HuH-7 (cell line): ENCODE data around the gene NR6A1.

ENCODE experiments used
- DNase-seq: peaks from one replicate; pipeline ENCODE4 v3.0.0; 2011; ENCODE audit warnings: low spot score

NR6A1 gene

DNA sequence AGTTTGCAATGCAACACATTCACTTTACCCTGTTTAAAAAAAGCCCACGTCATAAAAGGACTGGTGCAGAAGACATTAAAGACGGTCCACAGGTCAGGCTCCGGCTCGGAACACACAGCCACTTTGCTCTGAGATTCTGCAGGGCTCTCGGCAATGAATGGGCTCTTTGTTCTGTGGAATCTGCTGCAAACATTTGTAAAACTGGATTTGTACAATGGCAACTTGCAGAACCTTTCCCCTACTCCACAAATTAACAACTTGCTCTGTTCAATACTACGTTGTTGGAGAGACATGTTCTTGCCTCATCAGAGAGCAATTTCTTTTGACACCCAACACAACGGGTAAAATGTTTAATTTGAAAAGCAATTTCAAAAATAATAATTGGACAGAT is 250.9 kb downstream of the NR6A1 start:
- DNase-seq, result peak; percentile 72

DNA sequence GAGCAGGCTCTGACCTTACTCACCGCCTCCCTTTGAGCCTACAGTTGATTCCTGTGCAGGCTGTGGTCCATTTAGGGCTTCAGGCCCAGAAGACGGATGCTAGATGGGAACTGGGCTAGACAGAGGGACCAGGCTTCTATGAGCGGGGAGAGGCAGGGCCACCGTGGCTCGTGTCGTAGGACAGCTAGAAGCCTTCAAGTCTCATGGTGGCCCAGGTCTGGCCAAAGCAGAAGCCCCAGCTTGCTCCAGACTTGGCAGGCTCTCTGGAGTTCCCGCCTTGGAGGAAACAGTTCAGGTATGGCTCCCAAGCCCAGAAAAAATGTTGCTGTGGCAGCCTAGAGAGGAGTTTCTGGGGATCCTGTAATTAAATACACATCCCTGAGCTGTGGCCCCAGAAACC is 253.0 kb downstream of the NR6A1 start:
- DNase-seq, result no peak

DNA sequence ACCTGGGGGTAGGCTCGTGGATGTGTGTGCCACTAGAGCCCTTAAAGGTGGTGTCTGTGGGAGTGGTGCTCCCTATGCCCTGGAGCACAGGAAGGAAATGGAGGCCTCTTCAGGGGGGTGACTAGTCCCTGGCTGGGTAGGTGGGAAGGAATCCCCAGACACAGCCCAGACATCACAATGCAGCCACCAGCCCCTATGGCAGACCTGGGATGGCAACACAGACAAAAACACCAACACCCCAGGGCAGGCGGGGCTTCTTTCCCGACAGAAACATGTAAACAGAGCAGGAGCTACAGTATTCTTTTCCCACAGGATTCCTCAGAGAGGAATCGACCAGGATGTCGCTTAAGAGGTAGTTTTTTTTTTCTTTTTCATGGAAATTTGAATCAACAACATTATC is 253.5 kb downstream of the NR6A1 start:
- DNase-seq, result no peak

DNA sequence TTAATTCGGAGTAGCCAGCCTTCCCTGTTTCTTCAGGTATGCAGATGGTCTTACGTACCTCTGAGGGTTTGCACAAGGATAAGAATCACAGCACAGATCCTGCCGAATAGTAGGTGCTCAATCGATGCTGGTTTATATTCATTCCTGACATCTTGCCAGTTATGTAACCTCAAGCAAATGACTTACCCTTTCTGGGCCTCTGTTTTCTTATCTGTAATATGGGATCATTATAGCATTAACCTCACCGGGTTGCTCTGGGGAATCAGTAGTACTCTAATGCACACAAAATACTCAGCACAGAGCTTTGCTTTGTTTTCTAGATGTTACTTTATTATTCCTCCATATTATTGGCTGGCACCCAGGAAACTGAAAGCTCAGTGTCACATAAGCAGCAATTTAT is 256.2 kb downstream of the NR6A1 start:
- DNase-seq, result no peak

DNA sequence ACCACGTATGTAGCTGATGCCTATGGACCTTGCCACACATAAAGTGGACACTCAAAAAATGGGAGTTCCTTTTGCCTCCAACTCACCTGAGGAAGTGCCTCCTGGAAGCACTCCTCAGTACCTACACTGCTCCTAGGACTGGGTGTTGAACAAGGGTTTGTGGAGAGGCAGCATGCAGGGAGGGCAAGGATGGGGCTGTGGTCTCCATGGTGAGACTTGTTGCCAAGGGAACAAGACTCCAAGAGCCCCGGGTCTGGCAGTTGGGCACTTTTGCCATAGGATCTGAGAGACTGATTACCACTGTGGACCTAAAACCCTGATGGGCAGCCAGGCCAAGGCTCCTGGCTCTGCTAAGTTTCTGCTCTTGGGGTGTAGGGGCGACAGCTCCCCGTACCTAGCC is 257.0 kb downstream of the NR6A1 start:
- DNase-seq, result no peak

DNA sequence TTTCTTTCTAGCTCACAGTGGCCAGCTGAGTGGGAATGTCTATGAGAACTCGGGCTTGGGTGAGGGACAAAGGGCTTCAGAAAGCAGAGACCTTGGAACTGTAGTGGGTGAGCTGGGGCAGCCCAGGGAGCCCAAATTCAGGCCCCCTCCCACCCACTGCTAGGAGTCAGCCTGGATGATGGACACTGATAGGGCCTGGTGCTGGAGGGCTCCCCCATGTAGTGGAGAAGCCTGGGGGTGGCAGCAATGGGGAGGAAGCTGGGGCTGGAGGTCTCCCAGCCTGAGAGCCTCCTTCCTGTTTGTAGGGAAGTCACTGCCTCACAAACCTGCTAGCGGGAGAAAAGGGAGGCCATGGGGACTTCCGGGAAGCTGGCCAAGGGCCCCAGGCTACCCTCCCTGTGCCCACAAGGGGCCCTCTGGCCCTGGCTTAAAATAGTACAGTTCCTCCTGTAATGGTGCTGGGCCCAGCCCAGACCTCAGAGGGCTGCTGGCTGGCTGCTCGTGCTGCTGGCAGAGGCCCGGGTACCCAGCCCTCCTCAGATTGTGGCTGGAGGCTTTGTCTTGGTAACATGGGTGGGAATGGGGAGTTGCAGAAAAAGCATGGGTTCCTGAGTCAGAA is 257.6 kb downstream of the NR6A1 start:
- no peak for DNase-seq

DNA sequence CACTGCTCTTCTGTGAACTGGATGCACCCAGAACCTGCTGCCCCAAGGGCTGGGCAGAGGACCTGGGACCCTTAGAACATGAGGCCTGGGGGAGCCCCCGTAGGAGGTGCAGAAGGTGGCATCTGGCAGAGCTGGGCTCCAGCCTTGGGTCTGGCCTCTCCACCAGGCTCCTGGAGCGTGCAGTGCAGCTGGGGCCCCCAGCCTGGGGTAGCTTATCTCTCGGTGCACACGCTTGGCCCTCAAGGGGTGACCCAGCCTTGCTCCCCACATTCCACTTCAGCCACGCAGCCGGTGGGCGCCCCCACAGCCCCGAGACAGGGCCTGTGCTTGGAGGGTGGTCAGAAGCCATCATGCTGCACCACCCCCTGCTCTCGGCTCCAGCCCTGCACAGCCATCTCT is 258.3 kb downstream of the NR6A1 start:
- no peak for DNase-seq

DNA sequence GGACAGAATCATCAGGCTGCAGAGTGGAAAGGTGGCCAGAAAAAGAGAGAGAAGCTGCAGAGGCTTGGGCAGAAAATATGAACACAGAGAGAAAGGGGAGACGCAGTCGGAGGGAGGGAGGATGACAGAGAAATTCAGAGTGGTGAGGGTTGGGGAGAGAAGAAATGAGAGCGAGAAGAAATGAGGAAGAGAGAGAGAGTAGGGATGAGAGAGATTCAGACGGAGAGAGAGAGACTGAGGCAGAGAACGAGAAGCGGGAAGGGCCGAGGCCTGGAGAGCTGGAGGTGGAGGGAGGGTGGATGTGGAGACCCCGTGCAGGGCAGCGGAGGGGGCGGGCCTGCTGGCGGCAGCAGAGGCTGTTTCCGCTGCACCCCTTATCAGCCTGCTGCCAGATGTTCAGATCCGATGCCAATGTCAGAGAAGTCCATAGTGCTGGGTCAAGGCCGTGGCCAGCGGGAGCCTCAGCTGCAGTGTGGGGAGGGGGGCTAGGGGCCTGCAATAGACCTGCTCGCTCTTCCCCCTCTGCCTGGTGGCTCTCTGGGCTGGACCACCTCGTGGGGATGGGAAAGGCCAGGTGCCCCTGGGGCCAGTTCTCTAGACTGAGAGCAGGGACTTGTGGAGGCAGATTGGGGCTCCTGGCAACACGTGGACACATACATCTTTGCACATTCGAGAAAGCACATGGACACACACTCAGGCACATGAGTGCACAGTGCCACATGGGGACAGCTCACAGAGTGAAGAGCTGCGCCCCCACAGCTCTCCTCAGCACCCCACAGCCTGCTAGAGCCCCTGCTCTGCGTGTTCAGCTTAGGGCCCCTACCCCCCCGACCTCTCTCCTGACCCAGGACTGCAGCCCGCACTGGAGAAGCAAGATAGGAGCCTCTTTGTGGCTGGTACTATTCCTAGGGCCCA is 259.0 kb downstream of the NR6A1 start:
- no peak for DNase-seq

DNA sequence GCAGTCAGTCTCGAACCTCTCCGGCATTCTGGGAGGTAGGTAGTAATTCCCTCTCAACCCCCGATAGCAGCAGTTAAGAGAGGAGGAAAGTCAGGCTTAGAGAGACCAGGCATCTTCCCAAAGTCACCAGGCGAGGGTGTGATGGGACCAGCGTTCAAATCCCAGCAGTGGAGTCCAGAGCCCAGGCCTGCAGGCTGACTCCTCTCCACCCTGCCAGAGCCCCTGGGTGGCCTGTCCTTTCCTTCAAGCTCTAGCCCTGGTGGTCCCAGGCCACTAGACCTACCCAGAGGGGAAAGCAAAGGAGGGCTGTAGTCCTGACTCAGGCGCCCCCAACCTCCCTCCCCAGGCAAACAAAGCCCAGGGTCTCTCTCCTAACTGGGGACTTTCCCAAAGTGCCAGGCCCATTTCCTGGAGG is 259.7 kb downstream of the NR6A1 start:
- DNase-seq, result peak; percentile 78

DNA sequence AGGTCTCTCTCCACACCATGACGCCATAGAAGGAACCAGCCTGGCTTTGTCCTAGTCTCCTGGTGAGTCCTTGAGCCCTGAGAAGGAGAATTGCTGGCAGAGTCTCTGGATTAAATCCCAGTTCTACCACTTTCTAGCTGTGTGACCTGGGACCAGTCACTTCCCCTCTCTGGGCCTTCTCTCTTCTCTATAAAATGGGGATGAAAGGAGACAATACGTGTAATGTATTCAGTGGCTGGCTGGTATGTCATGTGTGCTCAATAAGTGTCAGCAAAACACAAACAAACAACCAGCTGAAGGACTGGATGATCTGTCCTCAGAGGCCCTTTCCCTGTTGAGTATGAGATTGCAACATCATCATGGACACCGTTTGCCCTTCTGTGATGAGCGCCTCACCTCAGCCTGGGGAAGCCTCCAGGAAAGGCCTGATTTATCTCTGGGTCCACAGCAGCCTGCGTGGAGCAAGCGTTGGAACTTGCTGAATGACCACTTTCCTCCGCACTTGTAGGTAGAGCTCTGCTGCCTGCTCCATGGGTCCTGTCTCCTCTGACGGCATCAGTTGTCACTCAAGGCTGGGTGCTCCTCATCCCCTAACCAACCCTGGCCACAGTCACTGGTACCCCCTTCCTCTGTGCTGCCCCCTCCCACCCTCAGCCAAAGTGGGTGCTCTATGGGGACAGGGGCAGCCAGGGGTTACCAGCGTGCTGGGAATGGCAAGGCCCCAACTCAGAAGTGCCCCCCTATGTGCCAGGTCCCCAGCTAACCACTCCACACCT is 260.3 kb downstream of the NR6A1 start:
- peak; percentile 91 for DNase-seq

DNA sequence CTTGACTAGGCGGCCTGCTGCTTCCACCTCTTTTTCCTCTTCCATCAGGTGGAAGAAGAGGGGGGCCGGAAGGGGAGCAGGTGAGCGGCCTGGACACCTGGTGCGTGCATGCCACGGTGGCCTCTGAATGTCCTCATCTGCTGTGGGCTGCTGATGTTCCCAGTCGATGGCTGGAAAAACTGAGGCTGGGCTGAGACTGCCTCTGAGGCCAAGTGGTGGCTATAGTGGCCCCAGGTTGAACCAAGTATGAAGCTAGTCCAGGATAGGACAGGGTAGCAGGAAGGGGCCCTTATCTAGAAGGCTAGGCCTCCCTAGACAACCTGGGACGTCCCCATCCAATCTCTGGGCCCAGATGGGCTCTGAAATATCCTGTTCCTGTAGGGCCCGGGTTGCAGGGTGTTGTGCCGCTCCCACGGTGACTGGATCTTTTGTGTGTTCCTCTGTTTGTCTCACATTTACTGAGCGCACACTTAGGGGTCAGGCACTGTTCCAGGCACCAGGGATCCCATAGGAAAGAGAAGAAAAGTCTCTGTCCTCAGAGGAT is 263.2 kb downstream of the NR6A1 start:
- no peak for DNase-seq

DNA sequence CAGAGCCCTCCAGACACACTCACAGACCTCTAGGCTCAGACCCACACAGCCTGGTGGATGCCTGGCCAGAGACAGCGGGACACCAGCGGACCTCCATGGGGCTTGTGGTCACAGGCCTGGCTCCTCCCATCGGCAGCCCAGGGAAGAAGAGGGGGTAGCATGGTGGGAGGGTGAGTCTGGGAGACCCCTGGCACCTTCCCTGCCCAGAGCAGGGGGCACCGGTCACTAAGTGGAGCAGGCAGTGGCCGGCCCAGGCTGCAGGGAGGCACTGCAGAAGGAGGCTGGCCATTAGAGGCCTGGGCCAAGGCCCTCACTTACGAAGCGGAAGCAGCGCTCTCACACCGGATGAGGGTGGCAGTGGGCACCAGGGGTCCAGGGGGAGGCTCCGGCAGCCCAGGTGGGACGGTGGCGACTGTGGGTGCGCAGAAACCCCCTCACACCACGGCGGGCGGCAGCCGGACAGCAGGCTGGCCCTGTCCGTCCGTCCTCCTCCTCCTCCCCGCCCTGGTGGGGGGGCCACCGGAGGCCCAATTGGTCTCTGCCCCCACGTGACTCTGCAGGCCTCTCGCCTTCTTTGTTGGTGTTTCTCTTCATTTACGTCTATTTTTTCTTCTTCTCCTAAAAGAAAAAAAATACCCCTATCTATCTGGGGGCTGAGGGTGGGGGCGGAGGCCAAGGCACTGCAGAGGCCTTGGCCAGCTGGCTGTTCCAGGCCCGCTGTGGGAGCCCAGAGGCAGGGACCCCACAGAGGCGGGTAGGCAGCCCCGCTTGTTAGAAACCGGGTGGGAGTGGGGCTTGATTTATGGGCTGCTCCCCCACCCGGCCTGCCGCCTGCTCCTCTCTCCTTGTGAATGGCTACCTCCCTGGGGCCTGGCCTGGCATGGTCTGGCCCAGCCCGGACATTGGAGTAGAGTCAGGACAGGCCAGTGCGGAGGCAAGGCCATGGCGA is 263.9 kb downstream of the NR6A1 start, which contains the start of gene NR5A1:
TSS of gene NR5A1 (minus strand) at position 469 of the 949 bp plus-strand sequence. CDS start 4,004 bp downstream, outside the sequence.
- DNase-seq, result no peak

DNA sequence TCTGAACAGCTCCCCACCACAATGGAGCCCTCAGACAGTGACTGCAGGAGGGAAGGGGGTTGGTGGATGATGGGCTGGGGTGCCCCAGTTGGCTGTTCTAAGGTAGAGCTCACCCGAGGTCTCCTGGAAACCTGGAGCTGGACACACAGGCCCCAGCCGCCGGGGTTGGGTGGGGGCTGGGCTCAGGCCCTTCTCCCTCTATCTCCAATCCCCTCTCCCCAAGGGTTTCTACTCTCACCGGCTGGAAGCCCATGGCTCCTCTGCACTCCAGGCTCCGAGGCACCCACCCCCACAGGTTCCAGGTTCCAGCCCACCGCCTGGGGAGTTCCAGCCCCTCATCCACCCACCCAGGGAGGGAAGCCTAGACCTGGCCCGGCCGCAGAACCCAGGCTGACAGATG is 264.7 kb downstream of the NR6A1 start:
- DNase-seq, result no peak

DNA sequence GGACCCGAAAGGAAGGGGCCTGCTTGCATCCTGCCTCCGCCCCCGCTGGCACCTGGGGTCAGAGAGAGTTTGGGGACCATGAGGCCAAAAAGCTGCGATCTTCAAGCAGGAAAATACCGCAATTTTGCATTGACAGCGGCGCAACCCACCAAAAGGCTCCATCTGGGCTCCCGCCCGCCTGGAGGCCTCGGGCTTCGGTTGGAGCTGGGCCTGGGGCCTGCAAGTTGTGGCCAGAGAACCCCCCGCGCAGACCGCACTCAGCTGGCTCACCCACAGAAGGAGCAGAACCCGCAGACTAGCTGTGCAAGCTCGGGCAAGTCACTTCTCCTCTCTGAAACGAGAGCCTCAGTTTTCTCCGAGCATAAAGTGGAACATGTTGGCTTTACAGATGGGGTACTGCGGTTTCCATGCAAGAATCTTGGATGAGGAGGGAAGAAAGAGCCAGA is 265.2 kb downstream of the NR6A1 start:
- no peak for DNase-seq

DNA sequence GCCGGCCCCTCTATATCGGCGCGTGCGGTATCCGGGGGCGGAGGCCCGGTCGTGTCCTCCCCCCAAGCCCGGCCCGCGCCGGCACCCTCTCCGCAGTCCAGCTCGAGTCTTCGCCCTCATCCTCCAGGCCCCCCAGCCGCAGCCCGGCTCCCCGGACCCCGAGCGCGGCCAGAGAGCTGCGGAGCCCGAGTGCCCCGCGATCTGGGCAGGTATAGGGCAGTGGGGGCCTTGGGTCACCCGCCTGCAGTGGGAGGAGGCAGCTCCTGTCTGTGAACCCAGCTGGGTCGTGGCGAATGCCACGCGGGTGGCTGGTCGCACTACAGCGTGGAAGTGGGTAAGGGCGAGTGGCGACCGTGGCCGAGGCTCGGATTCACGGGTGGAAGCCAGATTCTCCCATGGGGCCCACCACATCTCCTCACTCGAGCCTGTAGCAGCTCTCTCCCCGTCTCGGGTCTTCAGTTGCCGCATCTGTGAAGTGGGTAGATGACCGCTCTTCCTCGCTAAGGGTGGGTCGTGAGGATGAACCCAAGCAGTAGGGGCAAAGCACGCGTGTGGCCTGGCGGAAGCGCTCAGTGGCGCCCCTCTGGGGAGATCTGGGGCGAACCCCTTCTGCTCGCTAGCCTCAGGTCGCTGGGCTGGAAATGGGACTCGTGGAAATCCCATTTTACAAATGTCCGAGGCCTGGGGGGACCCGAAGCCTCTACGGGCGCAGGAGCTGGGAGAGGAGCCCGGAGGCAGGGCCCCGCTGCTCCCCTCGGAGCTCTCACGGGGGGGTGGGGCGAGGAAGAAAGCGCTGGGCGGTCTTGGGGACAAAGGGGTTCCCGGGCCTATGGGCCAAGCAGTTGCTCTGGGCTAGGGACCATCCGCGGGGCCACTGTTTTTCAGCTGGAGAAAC is 265.9 kb downstream of the NR6A1 start:
- DNase-seq, result no peak

DNA sequence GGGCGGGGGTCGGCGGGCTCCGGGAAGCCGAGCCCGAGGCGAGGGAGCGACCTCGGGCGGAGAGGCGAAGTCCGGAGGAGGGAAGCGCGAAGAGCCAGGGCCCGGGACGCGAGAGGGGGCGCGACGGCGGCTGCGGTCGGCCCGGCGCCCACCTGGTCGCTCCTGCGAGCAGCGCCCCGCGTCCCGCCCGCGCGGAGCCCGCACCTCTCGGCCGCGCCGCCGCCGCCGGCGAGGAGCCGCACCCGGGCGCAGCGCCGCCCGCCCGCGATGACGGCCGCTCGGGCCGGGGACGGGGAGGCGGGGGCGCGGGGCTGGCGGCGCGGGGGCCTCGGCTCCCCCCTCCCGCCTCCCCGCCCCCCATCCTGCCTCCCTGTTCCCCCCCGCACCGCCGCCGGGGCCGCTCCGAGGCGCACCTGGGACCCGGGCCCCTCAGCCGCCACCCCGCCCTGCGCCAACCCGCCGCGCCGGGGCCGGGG is 266.5 kb downstream of the NR6A1 start:
- DNase-seq, result no peak

DNA sequence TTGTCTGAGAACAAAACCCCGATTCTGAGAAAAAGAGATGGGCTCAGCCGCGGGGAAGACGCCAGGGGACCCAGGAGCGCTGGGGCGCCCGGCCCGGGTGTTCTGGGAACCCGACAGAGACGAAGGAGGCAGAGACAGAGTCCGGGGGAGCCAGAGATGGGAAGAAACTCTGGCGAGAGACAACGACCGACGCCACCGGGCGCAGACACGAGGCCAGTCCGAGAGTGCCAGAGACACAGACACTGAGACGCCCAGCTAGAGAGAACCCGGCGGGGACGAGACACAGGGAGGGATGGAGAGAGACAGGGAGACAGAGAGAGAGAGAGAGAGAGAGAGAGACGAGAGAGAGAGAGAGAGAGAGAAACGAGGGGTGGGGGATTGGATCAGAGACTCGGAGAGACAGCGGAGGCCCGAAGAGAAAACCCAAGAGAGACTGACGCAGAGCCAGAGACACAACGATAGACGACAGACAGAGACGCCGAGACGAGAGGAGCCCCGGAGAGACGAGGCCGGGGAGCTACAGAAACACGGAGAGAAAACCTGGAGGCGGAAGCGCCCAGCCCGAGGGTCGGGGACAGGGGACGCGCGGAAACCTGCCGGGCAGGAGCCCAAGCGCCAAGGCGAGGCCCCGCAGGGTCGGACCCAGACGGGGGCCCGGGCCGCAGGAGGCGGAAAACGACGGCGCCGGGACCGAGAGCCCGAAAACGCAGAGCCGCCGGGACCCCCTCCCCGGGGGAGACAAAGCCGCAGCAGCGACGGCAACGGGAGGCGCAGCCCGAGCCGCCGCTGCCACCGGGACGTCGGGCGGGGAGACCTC is 267.2 kb downstream of the NR6A1 start:
- DNase-seq, result peak; percentile 56

DNA sequence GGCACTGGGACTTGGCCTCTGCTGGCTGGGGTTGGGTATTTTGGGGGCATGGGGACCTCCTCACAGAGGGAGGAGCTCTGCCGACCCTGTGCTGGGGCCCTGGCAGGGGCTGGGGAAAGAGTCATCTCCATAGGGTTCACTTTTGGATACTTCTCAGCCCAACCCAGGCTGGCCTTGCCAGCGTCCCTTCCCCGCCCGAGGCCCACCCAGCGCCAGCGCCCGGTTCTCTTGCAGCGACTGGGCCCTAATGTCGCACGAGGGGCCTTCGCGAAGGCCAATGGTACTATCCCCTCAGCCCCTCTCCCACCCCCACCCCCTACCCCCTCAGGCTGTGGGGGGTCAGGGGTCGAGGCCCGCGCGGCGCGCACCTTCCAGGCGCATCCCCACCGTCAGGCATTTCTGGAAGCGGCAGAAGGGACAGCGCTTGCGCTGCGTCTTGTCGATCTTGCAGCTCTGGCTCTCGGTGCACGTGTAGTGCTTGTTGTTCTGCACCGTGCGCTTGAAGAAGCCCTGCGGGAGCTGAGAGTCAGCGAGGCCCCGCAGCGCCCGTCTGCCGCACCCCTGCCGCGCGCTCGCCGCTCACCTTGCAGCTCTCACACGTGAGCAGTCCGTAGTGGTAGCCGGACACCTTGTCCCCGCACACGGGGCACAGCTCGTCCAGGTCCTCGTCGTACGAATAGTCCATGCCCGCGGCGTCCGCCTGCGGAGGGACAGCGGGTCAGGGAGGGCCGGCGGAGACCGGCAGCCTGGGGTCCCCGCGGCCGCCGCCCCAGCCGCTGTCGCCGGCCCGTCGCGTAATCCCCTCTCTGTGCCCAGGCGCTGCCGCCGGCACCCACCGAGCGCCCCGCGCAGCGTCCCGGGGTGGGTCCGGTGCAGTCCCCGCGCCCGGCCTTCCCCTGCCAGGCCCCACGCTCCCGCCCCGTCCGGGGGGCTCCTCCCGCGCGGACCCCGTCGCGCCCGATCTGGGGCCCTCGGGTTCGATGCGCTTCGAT is 268.1 kb downstream of the NR6A1 start:
- DNase-seq, result no peak
